GM12878 (cell line): ENCODE data around the gene GLP1R.

Experiments
- BRCA1 ChIP-seq: IDR thresholded peaks from 2 replicates; pipeline ENCODE4 v1.6.1; 2011; ENCODE audit warnings: low read depth, low read length, improper control_type of control experiment
- CREB1 ChIP-seq: IDR thresholded peaks from 2 replicates; pipeline ENCODE4 v1.6.1; 2012; ENCODE audit warnings: low read depth, mild to moderate bottlenecking, inconsistent platforms
- EP300 ChIP-seq, 2 experiments: fragments of 150-350 bp in 1 of 2; IDR thresholded peaks; 2 replicates each; pipeline ENCODE4 v1.6.1; 2011 to 2012; ENCODE audit warnings: low read depth in 2 of 2, low read length in 2 of 2, borderline replicate concordance in 1 of 2, improper control_type of control experiment in 1 of 2, inconsistent platforms in 1 of 2; ENCODE audit not compliant: control insufficient read depth in 1 of 2
- HDGF ChIP-seq: fragments of 450-650 bp; IDR thresholded peaks from 2 replicates; pipeline ENCODE4 v1.6.1; 2016; ENCODE audit warnings: antibody characterized with exemption
- POLR2A ChIP-seq: IDR thresholded peaks from 2 replicates; pipeline ENCODE4 v1.6.1; 2011; ENCODE audit warnings: low read depth, mild to moderate bottlenecking, low read length
- RAD51 ChIP-seq: fragments of 450-650 bp; IDR thresholded peaks from 2 replicates; pipeline ENCODE4 v1.6.1; 2016; ENCODE audit warnings: moderate library complexity, mild to moderate bottlenecking, inconsistent platforms
- SMC3 ChIP-seq: IDR thresholded peaks from 2 replicates; pipeline ENCODE4 v1.6.1; 2011; ENCODE audit warnings: low read length, improper control_type of control experiment, borderline replicate concordance
- SPI1 ChIP-seq: IDR thresholded peaks from 2 replicates; pipeline ENCODE4 v1.6.1; 2011; ENCODE audit warnings: low read depth, mild to moderate bottlenecking, low read length, moderate library complexity, borderline replicate concordance; ENCODE audit not compliant: insufficient read depth
- SREBF2 ChIP-seq: IDR thresholded peaks from 2 replicates; pipeline ENCODE4 v1.6.1; 2012; ENCODE audit warnings: mild to moderate bottlenecking, low read length
- TF ChIP-seq, protein P1 (sequence below): IDR thresholded peaks from 2 replicates; pipeline ENCODE4 v1.6.1; 2012; ENCODE audit warnings: low read depth, low read length, improper control_type of control experiment
- TF ChIP-seq, protein P2 (sequence below): fragments of 450-650 bp; formaldehyde crosslinking; IDR thresholded peaks from 2 replicates; pipeline ENCODE4 v1.4.0; 2020; ENCODE audit warnings: mild to moderate bottlenecking, moderate library complexity
- TF ChIP-seq, protein P3 (sequence below), 3 experiments: IDR thresholded peaks in 2 of 3; conservative IDR thresholded peaks in 1 of 3; 2 replicates each; pipeline ENCODE4 v1.5.1; 2011; ENCODE audit warnings: low read depth in 3 of 3, low read length in 3 of 3, mild to moderate bottlenecking in 3 of 3, control low read depth in 2 of 3, moderate library complexity in 2 of 3, inconsistent platforms in 1 of 3, mixed read lengths in 1 of 3; ENCODE audit not compliant: control insufficient read depth in 2 of 3, insufficient read depth in 1 of 3; ENCODE audit errors: extremely low read depth in 1 of 3
- TF ChIP-seq, protein P4 (sequence below): IDR thresholded peaks from 2 replicates; pipeline ENCODE4 v1.6.1; 2012; ENCODE audit warnings: improper control_type of control experiment, low read depth, low read length; ENCODE audit not compliant: insufficient replicate concordance
- TF ChIP-seq, protein P5 (sequence below): fragments of 450-650 bp; IDR thresholded peaks from 2 replicates; pipeline ENCODE4 v1.6.1; 2016; ENCODE audit warnings: mild to moderate bottlenecking

DNA sequence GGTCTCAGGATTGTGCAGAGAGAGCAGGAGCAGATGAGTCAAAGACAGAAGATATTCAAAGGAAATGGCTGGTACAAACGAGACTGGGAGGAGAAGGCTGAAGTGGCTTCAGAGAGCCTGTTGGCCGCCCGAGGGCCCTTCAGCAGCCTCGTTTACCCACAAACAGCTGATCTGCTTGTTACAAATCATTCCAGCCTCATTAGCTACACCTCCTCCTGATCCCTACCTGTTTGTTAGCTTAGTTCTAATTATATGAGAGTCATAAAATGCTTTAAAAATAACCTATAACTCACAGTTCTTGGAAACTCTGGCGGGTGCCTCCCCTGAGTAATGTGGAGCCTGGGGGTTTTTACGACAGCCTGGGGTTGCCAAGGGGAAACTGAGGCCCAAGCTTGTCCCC lies 12.6 kb downstream of the GLP1R start:
- TF ChIP-seq, protein P1, sequence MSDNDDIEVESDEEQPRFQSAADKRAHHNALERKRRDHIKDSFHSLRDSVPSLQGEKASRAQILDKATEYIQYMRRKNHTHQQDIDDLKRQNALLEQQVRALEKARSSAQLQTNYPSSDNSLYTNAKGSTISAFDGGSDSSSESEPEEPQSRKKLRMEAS: no peak
- TF ChIP-seq HDGF: no peak
- TF ChIP-seq, protein P2, sequence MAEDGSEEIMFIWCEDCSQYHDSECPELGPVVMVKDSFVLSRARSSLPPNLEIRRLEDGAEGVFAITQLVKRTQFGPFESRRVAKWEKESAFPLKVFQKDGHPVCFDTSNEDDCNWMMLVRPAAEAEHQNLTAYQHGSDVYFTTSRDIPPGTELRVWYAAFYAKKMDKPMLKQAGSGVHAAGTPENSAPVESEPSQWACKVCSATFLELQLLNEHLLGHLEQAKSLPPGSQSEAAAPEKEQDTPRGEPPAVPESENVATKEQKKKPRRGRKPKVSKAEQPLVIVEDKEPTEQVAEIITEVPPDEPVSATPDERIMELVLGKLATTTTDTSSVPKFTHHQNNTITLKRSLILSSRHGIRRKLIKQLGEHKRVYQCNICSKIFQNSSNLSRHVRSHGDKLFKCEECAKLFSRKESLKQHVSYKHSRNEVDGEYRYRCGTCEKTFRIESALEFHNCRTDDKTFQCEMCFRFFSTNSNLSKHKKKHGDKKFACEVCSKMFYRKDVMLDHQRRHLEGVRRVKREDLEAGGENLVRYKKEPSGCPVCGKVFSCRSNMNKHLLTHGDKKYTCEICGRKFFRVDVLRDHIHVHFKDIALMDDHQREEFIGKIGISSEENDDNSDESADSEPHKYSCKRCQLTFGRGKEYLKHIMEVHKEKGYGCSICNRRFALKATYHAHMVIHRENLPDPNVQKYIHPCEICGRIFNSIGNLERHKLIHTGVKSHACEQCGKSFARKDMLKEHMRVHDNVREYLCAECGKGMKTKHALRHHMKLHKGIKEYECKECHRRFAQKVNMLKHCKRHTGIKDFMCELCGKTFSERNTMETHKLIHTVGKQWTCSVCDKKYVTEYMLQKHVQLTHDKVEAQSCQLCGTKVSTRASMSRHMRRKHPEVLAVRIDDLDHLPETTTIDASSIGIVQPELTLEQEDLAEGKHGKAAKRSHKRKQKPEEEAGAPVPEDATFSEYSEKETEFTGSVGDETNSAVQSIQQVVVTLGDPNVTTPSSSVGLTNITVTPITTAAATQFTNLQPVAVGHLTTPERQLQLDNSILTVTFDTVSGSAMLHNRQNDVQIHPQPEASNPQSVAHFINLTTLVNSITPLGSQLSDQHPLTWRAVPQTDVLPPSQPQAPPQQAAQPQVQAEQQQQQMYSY (CRISPR knock-in tag): no peak
- TF ChIP-seq, protein P3, sequence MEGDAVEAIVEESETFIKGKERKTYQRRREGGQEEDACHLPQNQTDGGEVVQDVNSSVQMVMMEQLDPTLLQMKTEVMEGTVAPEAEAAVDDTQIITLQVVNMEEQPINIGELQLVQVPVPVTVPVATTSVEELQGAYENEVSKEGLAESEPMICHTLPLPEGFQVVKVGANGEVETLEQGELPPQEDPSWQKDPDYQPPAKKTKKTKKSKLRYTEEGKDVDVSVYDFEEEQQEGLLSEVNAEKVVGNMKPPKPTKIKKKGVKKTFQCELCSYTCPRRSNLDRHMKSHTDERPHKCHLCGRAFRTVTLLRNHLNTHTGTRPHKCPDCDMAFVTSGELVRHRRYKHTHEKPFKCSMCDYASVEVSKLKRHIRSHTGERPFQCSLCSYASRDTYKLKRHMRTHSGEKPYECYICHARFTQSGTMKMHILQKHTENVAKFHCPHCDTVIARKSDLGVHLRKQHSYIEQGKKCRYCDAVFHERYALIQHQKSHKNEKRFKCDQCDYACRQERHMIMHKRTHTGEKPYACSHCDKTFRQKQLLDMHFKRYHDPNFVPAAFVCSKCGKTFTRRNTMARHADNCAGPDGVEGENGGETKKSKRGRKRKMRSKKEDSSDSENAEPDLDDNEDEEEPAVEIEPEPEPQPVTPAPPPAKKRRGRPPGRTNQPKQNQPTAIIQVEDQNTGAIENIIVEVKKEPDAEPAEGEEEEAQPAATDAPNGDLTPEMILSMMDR (IDR thresholded peaks at IDR 0.05 in 2 of 3, conservative IDR thresholded peaks at IDR 0.05 in 1 of 3; ENCODE audit: control insufficient read depth in 2 of 3, extremely low read depth in 1 of 3, insufficient read depth in 1 of 3, low read depth in 3 of 3, low read length in 3 of 3): no peak
- no peak for TF ChIP-seq SPI1
- TF ChIP-seq SREBF2: no peak
- no peak for TF ChIP-seq EP300 (IDR thresholded peaks at IDR 0.05; ENCODE audit: borderline replicate concordance in 1 of 2, control insufficient read depth in 1 of 2, low read depth in 2 of 2, low read length in 2 of 2)
- TF ChIP-seq CREB1: no peak
- no peak for TF ChIP-seq SMC3
- no peak for TF ChIP-seq RAD51
- no peak for TF ChIP-seq POLR2A
- TF ChIP-seq, protein P4, sequence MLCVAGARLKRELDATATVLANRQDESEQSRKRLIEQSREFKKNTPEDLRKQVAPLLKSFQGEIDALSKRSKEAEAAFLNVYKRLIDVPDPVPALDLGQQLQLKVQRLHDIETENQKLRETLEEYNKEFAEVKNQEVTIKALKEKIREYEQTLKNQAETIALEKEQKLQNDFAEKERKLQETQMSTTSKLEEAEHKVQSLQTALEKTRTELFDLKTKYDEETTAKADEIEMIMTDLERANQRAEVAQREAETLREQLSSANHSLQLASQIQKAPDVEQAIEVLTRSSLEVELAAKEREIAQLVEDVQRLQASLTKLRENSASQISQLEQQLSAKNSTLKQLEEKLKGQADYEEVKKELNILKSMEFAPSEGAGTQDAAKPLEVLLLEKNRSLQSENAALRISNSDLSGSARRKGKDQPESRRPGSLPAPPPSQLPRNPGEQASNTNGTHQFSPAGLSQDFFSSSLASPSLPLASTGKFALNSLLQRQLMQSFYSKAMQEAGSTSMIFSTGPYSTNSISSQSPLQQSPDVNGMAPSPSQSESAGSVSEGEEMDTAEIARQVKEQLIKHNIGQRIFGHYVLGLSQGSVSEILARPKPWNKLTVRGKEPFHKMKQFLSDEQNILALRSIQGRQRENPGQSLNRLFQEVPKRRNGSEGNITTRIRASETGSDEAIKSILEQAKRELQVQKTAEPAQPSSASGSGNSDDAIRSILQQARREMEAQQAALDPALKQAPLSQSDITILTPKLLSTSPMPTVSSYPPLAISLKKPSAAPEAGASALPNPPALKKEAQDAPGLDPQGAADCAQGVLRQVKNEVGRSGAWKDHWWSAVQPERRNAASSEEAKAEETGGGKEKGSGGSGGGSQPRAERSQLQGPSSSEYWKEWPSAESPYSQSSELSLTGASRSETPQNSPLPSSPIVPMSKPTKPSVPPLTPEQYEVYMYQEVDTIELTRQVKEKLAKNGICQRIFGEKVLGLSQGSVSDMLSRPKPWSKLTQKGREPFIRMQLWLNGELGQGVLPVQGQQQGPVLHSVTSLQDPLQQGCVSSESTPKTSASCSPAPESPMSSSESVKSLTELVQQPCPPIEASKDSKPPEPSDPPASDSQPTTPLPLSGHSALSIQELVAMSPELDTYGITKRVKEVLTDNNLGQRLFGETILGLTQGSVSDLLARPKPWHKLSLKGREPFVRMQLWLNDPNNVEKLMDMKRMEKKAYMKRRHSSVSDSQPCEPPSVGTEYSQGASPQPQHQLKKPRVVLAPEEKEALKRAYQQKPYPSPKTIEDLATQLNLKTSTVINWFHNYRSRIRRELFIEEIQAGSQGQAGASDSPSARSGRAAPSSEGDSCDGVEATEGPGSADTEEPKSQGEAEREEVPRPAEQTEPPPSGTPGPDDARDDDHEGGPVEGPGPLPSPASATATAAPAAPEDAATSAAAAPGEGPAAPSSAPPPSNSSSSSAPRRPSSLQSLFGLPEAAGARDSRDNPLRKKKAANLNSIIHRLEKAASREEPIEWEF: no peak
- no peak for TF ChIP-seq BRCA1
- TF ChIP-seq, protein P5, sequence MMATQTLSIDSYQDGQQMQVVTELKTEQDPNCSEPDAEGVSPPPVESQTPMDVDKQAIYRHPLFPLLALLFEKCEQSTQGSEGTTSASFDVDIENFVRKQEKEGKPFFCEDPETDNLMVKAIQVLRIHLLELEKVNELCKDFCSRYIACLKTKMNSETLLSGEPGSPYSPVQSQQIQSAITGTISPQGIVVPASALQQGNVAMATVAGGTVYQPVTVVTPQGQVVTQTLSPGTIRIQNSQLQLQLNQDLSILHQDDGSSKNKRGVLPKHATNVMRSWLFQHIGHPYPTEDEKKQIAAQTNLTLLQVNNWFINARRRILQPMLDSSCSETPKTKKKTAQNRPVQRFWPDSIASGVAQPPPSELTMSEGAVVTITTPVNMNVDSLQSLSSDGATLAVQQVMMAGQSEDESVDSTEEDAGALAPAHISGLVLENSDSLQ: no peak
